Endometrium (tissue), 2 donors: ENCODE results near the gene PTPN2.
"Not testable (repeated sequence)": the region's sequence is repeated elsewhere in the genome, so short reads cannot be mapped to it uniquely, and the experiment has no call there.

Experiments used
- FAIRE-seq: peaks from 2 replicates; lab custom pipeline; 2012; peaks lifted over from hg19 to GRCh38; lab: Jason Lieb, UNC
- donor health status: control.
- donor health status: control.

Gene PTPN2

GRCh38 chr18:12823892-12824291 is 60.1 kb downstream of the PTPN2 start:
- FAIRE-seq = no peak

- FAIRE-seq = no peak
Observed at GRCh38 chr18:12821408-12821807, 62.6 kb downstream of the PTPN2 start.

- FAIRE-seq = no peak
Observed at GRCh38 chr18:12820506-12820905, 63.5 kb downstream of the PTPN2 start.

- no peak for FAIRE-seq
Observed at GRCh38 chr18:12819841-12820240, 64.2 kb downstream of the PTPN2 start.

GRCh38 chr18:12819322-12819721 is 64.7 kb downstream of the PTPN2 start:
- FAIRE-seq = no peak

- no peak for FAIRE-seq
Observed at GRCh38 chr18:12818243-12818642, 65.8 kb downstream of the PTPN2 start.

- no peak for FAIRE-seq
Observed at GRCh38 chr18:12816451-12816850, 67.6 kb downstream of the PTPN2 start.

- FAIRE-seq = no peak
Observed at GRCh38 chr18:12811191-12811950, 72.7 kb downstream of the PTPN2 start.

- peak; percentile 23 for FAIRE-seq
Observed at GRCh38 chr18:12803069-12803936, 80.7 kb downstream of the PTPN2 start.

- no peak for FAIRE-seq
Observed at GRCh38 chr18:12802538-12802937, 81.5 kb downstream of the PTPN2 start.

GRCh38 chr18:12796448-12796847 is 87.6 kb downstream of the PTPN2 start:
- FAIRE-seq = no peak

GRCh38 chr18:12791610-12792009 is 92.4 kb downstream of the PTPN2 start:
- no peak for FAIRE-seq

GRCh38 chr18:12786669-12787068 is 97.4 kb downstream of the PTPN2 start:
- FAIRE-seq = no peak

GRCh38 chr18:12783524-12783923 is 100.5 kb downstream of the PTPN2 start:
- no peak for FAIRE-seq

GRCh38 chr18:12782521-12782920 is 101.5 kb downstream of the PTPN2 start:
- FAIRE-seq = no peak

- FAIRE-seq = no peak
Observed at GRCh38 chr18:12779456-12779855, 104.6 kb downstream of the PTPN2 start.

GRCh38 chr18:12779043-12779442 is 105.0 kb downstream of the PTPN2 start:
- no peak for FAIRE-seq

GRCh38 chr18:12777500-12777944 is 106.5 kb downstream of the PTPN2 start:
- no peak for FAIRE-seq

GRCh38 chr18:12776821-12777471 is 107.1 kb downstream of the PTPN2 start:
- FAIRE-seq = no peak

- not testable (repeated sequence) for FAIRE-seq
Observed at GRCh38 chr18:12776415-12776814, 107.6 kb downstream of the PTPN2 start.

- no peak for FAIRE-seq
Observed at GRCh38 chr18:12774982-12775381, 109.1 kb downstream of the PTPN2 start.

GRCh38 chr18:12773369-12773768 is 110.7 kb downstream of the PTPN2 start:
- no peak for FAIRE-seq

- no peak for FAIRE-seq
Observed at GRCh38 chr18:12772111-12772510, 111.9 kb downstream of the PTPN2 start.
